Posterior cingulate gyrus (tissue), 11 donors: ENCODE results near the gene FKBP5.

Experiments
- DNase-seq, 10 donors: peaks; one replicate each; pipeline versions ENCODE4 v3.0.0 to v3.0.0-alpha.2; 2020 to 2021; ENCODE audit warnings: mixed read lengths in 3 of 10
- intact Hi-C: fragments of 100-400 bp; cut with DNase I; formaldehyde crosslinking; loops from one replicate; pipeline ENCODE4 v1.15.1; 2023

Gene FKBP5

DNA sequence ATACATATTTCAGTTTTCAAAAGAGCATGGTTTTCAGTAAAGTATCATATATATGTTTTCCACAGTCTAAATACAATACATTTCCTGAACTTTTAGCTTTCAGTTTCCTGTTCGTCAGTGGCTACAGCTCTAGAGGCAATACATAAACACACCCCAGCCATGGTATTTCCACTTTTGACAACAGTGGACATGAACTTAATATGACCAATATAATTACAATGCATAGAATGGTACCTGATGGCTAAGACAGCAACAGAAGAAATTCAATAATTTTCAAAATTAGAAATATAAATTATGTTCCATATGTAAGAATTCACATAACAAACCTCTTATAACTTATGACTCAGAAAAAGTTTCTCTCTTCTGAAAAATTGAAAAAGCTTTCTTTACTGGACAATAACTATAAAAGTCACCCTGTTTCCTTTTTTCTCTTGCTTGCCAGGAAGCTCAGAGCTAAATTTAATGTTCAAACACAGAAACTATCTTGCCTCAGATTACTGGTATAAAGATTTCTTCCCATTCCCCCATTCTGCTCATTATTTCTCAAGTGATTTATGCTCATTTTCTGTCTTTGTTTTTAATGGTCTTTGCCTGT lies 19.2 kb downstream of the FKBP5 start:
- DNase-seq = no peak
- intact Hi-C loops = no loop called here

- intact Hi-C loops = no loop called here
Observed at GRCh38 chr6:35668744-35669450, 19.8 kb downstream of the FKBP5 start.

GRCh38 chr6:35668096-35668495 lies 20.6 kb downstream of the FKBP5 start:
- intact Hi-C loops = no loop called here
- DNase-seq = no peak

More at GRCh38 chr6:35668744-35669450, 19.8 kb downstream of the FKBP5 start:
- no peak for DNase-seq

GRCh38 chr6:35665573-35665972 lies 23.1 kb downstream of the FKBP5 start:
- DNase-seq = no peak
- intact Hi-C loops = no loop called here

GRCh38 chr6:35664945-35665344 lies 23.8 kb downstream of the FKBP5 start:
- DNase-seq = no peak
- intact Hi-C loops = no loop called here

- no peak for DNase-seq
- intact Hi-C loops = no loop called here
Observed at GRCh38 chr6:35663447-35664235, 25.1 kb downstream of the FKBP5 start.

GRCh38 chr6:35662999-35663398 lies 25.7 kb downstream of the FKBP5 start:
- no peak for DNase-seq
- intact Hi-C loops = no loop called here

GRCh38 chr6:35654883-35655282 lies 33.8 kb downstream of the FKBP5 start:
- no peak for DNase-seq
- intact Hi-C loops = no loop called here

GRCh38 chr6:35651244-35651643 lies 37.5 kb downstream of the FKBP5 start:
- intact Hi-C loops = no loop called here
- no peak for DNase-seq

- intact Hi-C loops = no loop called here
- peak in 1 of 10 donors; percentile 24 for DNase-seq
Observed at GRCh38 chr6:35650015-35650414, 38.7 kb downstream of the FKBP5 start.

DNA sequence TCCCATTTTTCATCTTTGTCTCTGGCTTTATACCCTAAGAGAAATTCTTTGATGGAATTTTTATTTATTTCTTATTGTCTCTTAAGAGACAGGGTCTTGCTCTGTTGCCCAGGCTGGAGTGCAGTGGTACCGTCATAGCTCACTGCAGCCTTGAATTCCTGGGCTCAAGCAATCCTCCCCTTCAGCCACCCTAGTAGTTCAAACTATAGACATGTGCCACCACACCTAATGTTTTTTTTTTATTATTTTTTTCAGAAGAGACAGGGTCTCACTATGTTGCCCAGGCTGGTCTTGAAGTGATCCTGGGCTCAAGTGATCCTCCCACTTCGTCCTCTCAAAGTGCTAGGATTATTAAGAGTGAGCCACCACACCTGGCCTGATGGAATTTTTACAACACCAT lies 40.5 kb downstream of the FKBP5 start:
- no peak for DNase-seq
- intact Hi-C loops = no loop called here

GRCh38 chr6:35647400-35647799 lies 41.3 kb downstream of the FKBP5 start:
- DNase-seq = no peak
- intact Hi-C loops = no loop called here

- intact Hi-C loops = no loop called here
- no peak for DNase-seq
Observed at GRCh38 chr6:35643162-35643535, 45.6 kb downstream of the FKBP5 start.

- no peak for DNase-seq
- intact Hi-C loops = no loop called here
Observed at GRCh38 chr6:35642471-35643161, 46.1 kb downstream of the FKBP5 start.

DNA sequence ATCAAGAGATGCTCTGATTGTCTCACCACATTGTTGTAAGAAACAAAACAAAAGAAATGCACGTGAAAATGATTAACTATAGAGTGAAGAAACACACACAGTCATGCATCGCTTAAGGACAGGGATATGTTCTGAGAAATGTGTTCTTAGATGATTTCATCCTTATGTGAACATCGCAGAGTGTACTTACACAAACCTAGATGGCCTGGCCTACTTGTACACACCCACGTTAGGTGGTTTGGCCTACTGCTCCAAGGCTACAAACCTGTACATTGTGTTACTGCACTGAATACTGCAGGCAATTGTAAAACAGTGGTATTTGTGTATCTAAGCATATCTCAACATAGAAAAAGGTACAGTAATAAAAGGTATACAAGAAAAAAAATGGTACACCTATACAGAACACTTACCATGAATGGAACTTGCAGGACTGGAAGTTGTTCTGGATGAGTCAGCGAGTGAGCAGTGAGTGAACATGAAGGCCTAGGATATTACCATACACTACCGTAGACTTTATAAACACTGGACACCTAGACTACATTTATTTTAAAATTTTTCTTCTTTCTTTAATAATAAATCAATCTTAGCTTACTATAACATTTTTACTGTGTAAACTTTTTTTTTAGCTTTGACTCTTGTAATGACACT lies 48.6 kb downstream of the FKBP5 start:
- DNase-seq = no peak
- intact Hi-C loops = no loop called here

GRCh38 chr6:35638679-35639078 lies 50.0 kb downstream of the FKBP5 start:
- DNase-seq = no peak
- intact Hi-C loops = no loop called here

- intact Hi-C loops = no loop called here
Observed at GRCh38 chr6:35637911-35638310, 50.8 kb downstream of the FKBP5 start.

DNA sequence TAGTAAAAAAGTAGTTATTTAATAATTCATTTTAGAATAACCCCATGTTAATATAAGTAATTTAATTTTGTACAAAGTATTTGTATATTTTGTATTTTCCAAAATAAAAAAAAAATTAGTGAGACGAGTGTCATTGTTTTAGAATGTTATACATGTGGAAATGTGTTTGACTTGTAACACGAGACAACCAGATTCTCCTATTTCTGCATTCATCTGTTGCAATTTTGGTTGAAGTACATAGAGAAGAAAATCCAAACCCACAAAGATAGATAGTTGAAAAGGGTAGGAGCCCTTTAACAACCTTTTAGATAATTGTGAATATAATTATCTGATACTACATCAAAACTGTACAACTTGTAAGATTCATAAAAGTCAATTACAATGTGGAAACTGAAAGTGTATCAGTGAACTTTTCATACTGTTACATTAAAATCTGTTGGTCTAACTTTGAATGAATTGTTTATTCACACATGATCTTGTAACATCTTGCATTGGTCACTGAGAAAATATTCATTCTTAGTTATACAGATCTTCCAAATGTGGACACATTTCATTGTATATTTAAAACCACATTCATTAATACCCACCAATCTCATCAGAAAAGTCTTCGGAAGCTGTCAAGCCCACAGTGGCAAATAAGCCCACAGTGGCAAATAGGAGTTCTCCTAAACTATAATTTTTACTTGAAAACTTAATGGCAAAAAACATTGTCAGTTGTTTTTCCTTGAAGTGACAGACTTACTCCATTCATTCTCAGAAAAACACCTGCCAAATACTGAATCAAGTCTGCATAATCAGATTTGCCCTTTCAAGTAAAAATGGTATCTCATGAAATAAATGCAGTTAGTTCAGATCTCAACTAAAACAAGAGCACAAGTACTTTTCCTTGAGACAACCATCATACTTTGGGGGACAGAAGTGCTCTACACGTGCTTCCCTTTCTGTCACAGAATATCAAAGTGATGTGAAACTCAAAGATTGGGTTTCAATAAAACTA lies 52.8 kb downstream of the FKBP5 start:
- no peak for DNase-seq
- intact Hi-C loops = no loop called here

More at GRCh38 chr6:35637911-35638310, 50.8 kb downstream of the FKBP5 start:
- DNase-seq = no peak

DNA sequence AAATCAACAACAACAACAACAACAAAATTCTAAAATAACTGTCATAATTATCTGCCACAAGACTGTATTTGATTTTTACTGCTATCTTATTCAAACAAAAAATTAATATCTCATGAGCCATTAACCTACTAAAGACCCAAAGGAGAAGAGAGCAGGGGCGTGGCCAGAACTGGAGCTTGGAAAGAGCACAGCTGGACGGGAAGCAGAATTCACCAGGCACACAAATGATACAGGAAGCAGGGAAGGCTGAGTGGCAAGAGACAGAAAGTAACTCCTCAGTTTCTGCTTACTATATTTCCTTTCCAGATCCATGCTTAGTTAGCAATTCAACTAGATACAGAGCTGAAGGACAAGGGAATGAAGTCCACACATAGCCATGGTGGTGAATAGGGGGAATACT lies 54.4 kb downstream of the FKBP5 start:
- intact Hi-C loops = no loop called here
- DNase-seq = no peak
